OCI-LY7 (cell line): Measurements from ENCODE around the gene SYNPO2.

ENCODE experiments used
- EZH2phosphoT487 ChIP-seq: fragments of 200-600 bp; sonication (generic); IDR thresholded peaks from 2 replicates; pipeline ENCODE4 v1.6.1; 2018; ENCODE audit warnings: low read depth, borderline replicate concordance, mild to moderate bottlenecking, mixed run types, antibody characterized with exemption, low read length, moderate library complexity, mixed read lengths
- TF ChIP-seq, protein P1 (sequence below): fragments of 200-600 bp; sonication (generic); conservative IDR thresholded peaks from 2 replicates; pipeline ENCODE4 v1.5.1; 2014; ENCODE audit warnings: mild to moderate bottlenecking, antibody characterized with exemption, low read length, moderate library complexity, mixed read lengths

DNA sequence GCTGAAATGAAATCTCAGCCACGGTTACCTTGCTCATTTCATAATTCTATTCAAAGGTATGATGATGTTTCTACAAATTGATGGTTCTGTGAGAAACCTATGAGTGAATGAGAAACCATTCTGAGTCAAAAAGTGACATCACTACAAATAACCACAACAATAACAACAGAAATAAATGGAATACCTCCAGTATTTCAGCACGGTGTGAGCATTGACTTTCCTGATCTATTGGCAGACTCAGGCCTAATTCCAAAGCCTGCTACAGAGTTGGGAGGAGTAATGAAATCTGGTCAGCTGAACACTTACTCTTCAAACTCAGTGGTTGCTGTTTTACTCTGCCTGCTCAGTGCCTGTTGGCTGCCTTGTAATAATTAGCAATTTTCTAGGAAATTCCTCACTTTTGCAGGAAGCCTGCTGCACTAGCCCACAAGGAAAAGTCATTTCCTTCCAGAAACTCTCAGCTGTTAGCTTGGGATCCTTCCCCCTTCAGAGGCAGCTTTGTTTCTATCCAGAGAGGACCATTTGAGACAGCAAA is 18.8 kb upstream of the SYNPO2 start:
- TF ChIP-seq, protein P1, sequence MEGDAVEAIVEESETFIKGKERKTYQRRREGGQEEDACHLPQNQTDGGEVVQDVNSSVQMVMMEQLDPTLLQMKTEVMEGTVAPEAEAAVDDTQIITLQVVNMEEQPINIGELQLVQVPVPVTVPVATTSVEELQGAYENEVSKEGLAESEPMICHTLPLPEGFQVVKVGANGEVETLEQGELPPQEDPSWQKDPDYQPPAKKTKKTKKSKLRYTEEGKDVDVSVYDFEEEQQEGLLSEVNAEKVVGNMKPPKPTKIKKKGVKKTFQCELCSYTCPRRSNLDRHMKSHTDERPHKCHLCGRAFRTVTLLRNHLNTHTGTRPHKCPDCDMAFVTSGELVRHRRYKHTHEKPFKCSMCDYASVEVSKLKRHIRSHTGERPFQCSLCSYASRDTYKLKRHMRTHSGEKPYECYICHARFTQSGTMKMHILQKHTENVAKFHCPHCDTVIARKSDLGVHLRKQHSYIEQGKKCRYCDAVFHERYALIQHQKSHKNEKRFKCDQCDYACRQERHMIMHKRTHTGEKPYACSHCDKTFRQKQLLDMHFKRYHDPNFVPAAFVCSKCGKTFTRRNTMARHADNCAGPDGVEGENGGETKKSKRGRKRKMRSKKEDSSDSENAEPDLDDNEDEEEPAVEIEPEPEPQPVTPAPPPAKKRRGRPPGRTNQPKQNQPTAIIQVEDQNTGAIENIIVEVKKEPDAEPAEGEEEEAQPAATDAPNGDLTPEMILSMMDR = no peak
- TF ChIP-seq EZH2phosphoT487 = no peak
